IMR-90 (cell line): ENCODE results near the gene MT1A. TPM values are rescaled to one million over a fixed set of nuclear protein-coding genes. Genes with fewer than 3 reads are reported as not detected.

ENCODE experiments used
- ATAC-seq: fragments of 200-7000 bp; cut with Tn5 transposase; 2 replicates; pipeline ENCODE4 v1.9.1; 2020; ENCODE audit warnings: low read depth, mild to moderate bottlenecking, moderate library complexity
- BruUV-seq: library from RNA; stranded (reverse); fragments of 400-500 nt; replicated peaks from 2 replicates; lab custom pipeline; 2021; lab: Mats Ljungman, UMichigan
- CTCF ChIA-PET: fragments of 300-600 bp; formaldehyde crosslinking; extraction: SDS; loops from one replicate; lab custom pipeline; 2021; ENCODE audit warnings: antibody characterized with exemption; lab: Yijun Ruan, JAX
- POLR2A ChIA-PET: fragments of 300-600 bp; sonication (Branson Sonifier 250); formaldehyde crosslinking; loops from one replicate; lab custom pipeline; 2022; ENCODE audit warnings: antibody characterized with exemption; ENCODE audit not compliant: unreplicated experiment; lab: Charles Lee
- DNase-seq: peaks from one replicate; pipeline ENCODE4 v3.0.0; 2013
- H2AFZ ChIP-seq: replicated peaks from 2 replicates; pipeline ENCODE3; 2013; ENCODE audit warnings: low read length, mild to moderate bottlenecking; ENCODE audit not compliant: poor library complexity
- H2AK5ac ChIP-seq: 2 replicates; pipeline ENCODE4 v1.6.1; 2013; ENCODE audit warnings: low read depth, low read length, inconsistent platforms
- H2AK9ac ChIP-seq: replicated peaks from 2 replicates; pipeline ENCODE3; 2013; ENCODE audit warnings: mild to moderate bottlenecking, low read depth, low read length, moderate library complexity; ENCODE audit not compliant: poor library complexity
- H2BK120ac ChIP-seq: 2 replicates; pipeline ENCODE4 v1.6.1; 2013; ENCODE audit warnings: low read depth, low read length, inconsistent platforms
- H2BK15ac ChIP-seq: 3 replicates; pipeline ENCODE4 v1.6.1; 2013; ENCODE audit warnings: low read depth, low read length, inconsistent platforms
- H2BK20ac ChIP-seq: 2 replicates; pipeline ENCODE4 v1.6.1; 2013; ENCODE audit warnings: low read depth, mild to moderate bottlenecking, inconsistent platforms, low read length, moderate library complexity
- H2BK5ac ChIP-seq: 2 replicates; pipeline ENCODE4 v1.6.1; 2013; ENCODE audit warnings: mild to moderate bottlenecking, low read depth, low read length, inconsistent platforms; ENCODE audit not compliant: poor library complexity, severe bottlenecking
- H3K14ac ChIP-seq: replicated peaks from 2 replicates; pipeline ENCODE4 v1.6.1; 2013; ENCODE audit warnings: low read depth, low read length, inconsistent platforms
- H3K18ac ChIP-seq: 2 replicates; pipeline ENCODE4 v1.6.1; 2013; ENCODE audit warnings: low read depth, low read length, control low read depth
- H3K23ac ChIP-seq: 2 replicates; pipeline ENCODE4 v1.6.1; 2013; ENCODE audit warnings: low read depth, low read length, inconsistent platforms
- H3K27ac ChIP-seq: 2 replicates; pipeline ENCODE4 v1.5.1; 2013; ENCODE audit warnings: mild to moderate bottlenecking, control low read depth, low read length; ENCODE audit not compliant: insufficient read depth
- H3K27me3 ChIP-seq: 2 replicates; pipeline ENCODE4 v1.6.1; 2013; ENCODE audit warnings: low read length; ENCODE audit not compliant: control insufficient read depth, insufficient read depth
- H3K36me3 ChIP-seq: 2 replicates; pipeline ENCODE4 v1.6.1; 2013; ENCODE audit warnings: low read length, mixed read lengths; ENCODE audit not compliant: control insufficient read depth, insufficient read depth
- H3K4ac ChIP-seq: 2 replicates; pipeline ENCODE4 v1.6.1; 2013; ENCODE audit warnings: low read depth, low read length, inconsistent platforms
- H3K4me1 ChIP-seq: 2 replicates; pipeline ENCODE4 v1.6.1; 2013; ENCODE audit warnings: low read length, mixed read lengths; ENCODE audit not compliant: control insufficient read depth, insufficient read depth
- H3K4me2 ChIP-seq: 2 replicates; pipeline ENCODE4 v1.6.1; 2013; ENCODE audit warnings: low read depth, mild to moderate bottlenecking, control low read depth, low read length, moderate library complexity
- H3K4me3 ChIP-seq: 2 replicates; pipeline ENCODE4 v1.5.1; 2013; ENCODE audit warnings: low read depth, mild to moderate bottlenecking, control low read depth, low read length, moderate library complexity; ENCODE audit not compliant: insufficient read depth
- H3K56ac ChIP-seq: 2 replicates; pipeline ENCODE4 v1.6.1; 2013; ENCODE audit warnings: low read length, inconsistent platforms; ENCODE audit not compliant: insufficient read depth; ENCODE audit errors: extremely low read depth
- H3K79me1 ChIP-seq, 2 experiments: 2 replicates each; pipeline ENCODE4 v1.6.1; 2013; ENCODE audit warnings: low read length in 2 of 2, inconsistent platforms in 1 of 2, low read depth in 1 of 2
- H3K9ac ChIP-seq: 2 replicates; pipeline ENCODE4 v1.6.1; 2013; ENCODE audit warnings: low read depth, low read length, control low read depth
- H3K9me1 ChIP-seq: 2 replicates; pipeline ENCODE4 v1.6.1; 2013; ENCODE audit warnings: low read length, inconsistent platforms; ENCODE audit not compliant: insufficient read depth
- H3K9me3 ChIP-seq: 2 replicates; pipeline ENCODE4 v1.6.1; 2013; ENCODE audit warnings: low read length; ENCODE audit not compliant: control insufficient read depth, insufficient read depth
- H4K20me1 ChIP-seq: 2 replicates; pipeline ENCODE4 v1.6.1; 2013; ENCODE audit warnings: low read length, inconsistent platforms; ENCODE audit not compliant: insufficient read depth
- H4K5ac ChIP-seq: 2 replicates; pipeline ENCODE4 v1.6.1; 2013; ENCODE audit warnings: mild to moderate bottlenecking, low read depth, low read length, control low read depth
- H4K8ac ChIP-seq, 2 experiments: 2 replicates each; pipeline ENCODE4 v1.6.1; 2013; ENCODE audit warnings: low read depth in 2 of 2, low read length in 2 of 2, control low read depth in 1 of 2, inconsistent platforms in 1 of 2
- H4K91ac ChIP-seq: 2 replicates; pipeline ENCODE4 v1.6.1; 2013; ENCODE audit warnings: low read depth, low read length, inconsistent platforms; ENCODE audit not compliant: insufficient read depth
- BHLHE40 ChIP-seq: fragments of 150-350 bp; IDR thresholded peaks from 2 replicates; pipeline ENCODE4 v1.6.1; 2016; ENCODE audit warnings: mild to moderate bottlenecking, low read depth, low read length
- CEBPB ChIP-seq: IDR thresholded peaks from 2 replicates; pipeline ENCODE4 v1.6.1; 2012; ENCODE audit warnings: low read depth, low read length, improper control_type of control experiment
- CHD1 ChIP-seq: IDR thresholded peaks from 2 replicates; pipeline ENCODE4 v1.6.1; 2012; ENCODE audit warnings: low read depth, low read length, improper control_type of control experiment
- ELK1 ChIP-seq: fragments of 150-350 bp; IDR thresholded peaks from 2 replicates; pipeline ENCODE4 v1.6.1; 2016; ENCODE audit warnings: low read depth, mild to moderate bottlenecking, low read length, moderate library complexity, borderline replicate concordance
- MAZ ChIP-seq: IDR thresholded peaks from 2 replicates; pipeline ENCODE4 v1.6.1; 2012; ENCODE audit warnings: low read depth, mild to moderate bottlenecking, low read length, improper control_type of control experiment, moderate library complexity, borderline replicate concordance
- POLR2A ChIP-seq: IDR thresholded peaks from 2 replicates; pipeline ENCODE4 v1.6.1; 2012; ENCODE audit warnings: mild to moderate bottlenecking, low read depth, low read length
- RAD21 ChIP-seq: IDR thresholded peaks from 2 replicates; pipeline ENCODE4 v1.6.1; 2012; ENCODE audit warnings: low read length, improper control_type of control experiment
- RCOR1 ChIP-seq: IDR thresholded peaks from 2 replicates; pipeline ENCODE4 v1.6.1; 2012; ENCODE audit warnings: mild to moderate bottlenecking, low read length, improper control_type of control experiment; ENCODE audit not compliant: insufficient replicate concordance
- SMC3 ChIP-seq: fragments of 150-350 bp; IDR thresholded peaks from 2 replicates; pipeline ENCODE4 v1.6.1; 2016; ENCODE audit warnings: low read depth, mild to moderate bottlenecking, antibody characterized with exemption, low read length, moderate library complexity
- USF2 ChIP-seq: fragments of 150-350 bp; IDR thresholded peaks from 2 replicates; pipeline ENCODE4 v1.6.1; 2017; ENCODE audit warnings: mild to moderate bottlenecking, antibody characterized with exemption, low read length, low read depth
- WGBS, 2 experiments: methylation state at CpG; one replicate each; pipeline versions ENCODE4 v1.1.5 to v1.1.7; 2013; ENCODE audit warnings: missing lambda C conversion rate in 2 of 2; ENCODE audit not compliant: insufficient read length in 1 of 2; ENCODE audit errors: extremely low coverage in 2 of 2; 5-methylcytosine and 5-hydroxymethylcytosine counted together
- dilution Hi-C: fragments of 300-500 bp; cut with HindIII; formaldehyde crosslinking; loops from one replicate; pipeline ENCODE4 v1.14.3; 2018; ENCODE audit warnings: low sequenced_read_pairs; ENCODE audit not compliant: unreplicated experiment
- in situ Hi-C: fragments of 300-500 bp; cut with MboI; formaldehyde crosslinking; loops from 3 replicates; pipeline ENCODE4 v1.14.3; 2019; ENCODE audit warnings: low sequenced_read_pairs, inconsistent platforms, mixed read lengths
- intact Hi-C: fragments of 100-400 bp; cut with micrococcal nuclease; formaldehyde crosslinking; loops from 2 replicates; pipeline ENCODE4 v1.10.0; 2022
- polyA plus RNA-seq, 3 experiments: library from polyadenylated mRNA; depleted of rRNA; stranded (reverse); fragments of >200 nt; gene quantifications; 2 replicates each; pipeline ENCODE4 v1.2.3, GENCODE V29; 2012; ENCODE audit warnings: low replicate concordance in 1 of 3
- total RNA-seq: library from RNA; depleted of rRNA; stranded (reverse); fragments of >200 nt; gene quantifications from 2 replicates; pipeline ENCODE4 v1.2.3, GENCODE V29; 2012
- TF ChIP-seq, protein P1 (sequence below): conservative IDR thresholded peaks from 2 replicates; pipeline ENCODE4 v1.5.1; 2012; ENCODE audit warnings: mild to moderate bottlenecking, low read depth, low read length, improper control_type of control experiment

The MT1A gene
- total and polyA plus RNA-seq, 2 of the 4 experiments (the other 2 are of a cell fraction), result 1.6 TPM; not detected in 1

- no peak for TF ChIP-seq POLR2A
Measured at GRCh38 chr16:56669840-56670619, 31.6 kb downstream of the MT1A start (continued).

GRCh38 chr16:56670620-56670934, 32.1 kb downstream of the MT1A start:
- Histone ChIP-seq H3K27me3 (peaks cover 53% of the 10 kb centered on the region), H3K23ac (no peak overlapping the region), H3K14ac (no peak overlapping the region), H3K56ac (no peak overlapping the region), H2AK5ac (no peak overlapping the region), H3K4me2 (no peak overlapping the region), H3K27ac (no peak overlapping the region), H4K8ac (no peak overlapping the region), H3K18ac (no peak overlapping the region), H2BK120ac (no peak overlapping the region), H3K4ac (no peak overlapping the region), H2AK9ac (no peak overlapping the region), H2BK5ac (no peak overlapping the region), H4K91ac (no peak overlapping the region), H3K9me3 (no peaks in the 10 kb centered on the region), H4K20me1 (peaks cover 4% of the 10 kb centered on the region; the same call in 1 of the 2 replicates), H3K4me1 (peaks cover 13% of the 10 kb centered on the region), H3K9ac (no peak overlapping the region), H2AFZ (no peak overlapping the region), H3K4me3 (no peak overlapping the region), H2BK15ac (no peak overlapping the region), H3K36me3 (no peaks in the 10 kb centered on the region), H4K5ac (no peak overlapping the region), H3K9me1 (peaks cover 5% of the 10 kb centered on the region), H2BK20ac (no peak overlapping the region), H3K79me1 (no peaks in the 10 kb centered on the region)
- dilution Hi-C loops (no loop called here), in situ Hi-C loops (no loop called here), intact Hi-C loops (no loop called here)
- no TSS peak for BruUV-seq
- no CpG with 5 or more reads among the region's 2 CpGs for WGBS, 2 experiments
- CTCF ChIA-PET, result no interaction called here
- POLR2A ChIA-PET, result interaction anchor here (0.6 to 0.7 kb wide), 2 partner anchors 44 to 179 kb away, joined by 3 read pairs; no protein-coding TSS in a partner anchor
- DNase-seq (no peak), ATAC-seq (no peak)
- TF ChIP-seq CHD1 (no peak), CEBPB (no peak), USF2 (no peak), POLR2A (no peak), SMC3 (no peak), BHLHE40 (no peak), MAZ (no peak), ELK1 (no peak), RAD21 (no peak), RCOR1 (no peak)
- TF ChIP-seq, protein P1, sequence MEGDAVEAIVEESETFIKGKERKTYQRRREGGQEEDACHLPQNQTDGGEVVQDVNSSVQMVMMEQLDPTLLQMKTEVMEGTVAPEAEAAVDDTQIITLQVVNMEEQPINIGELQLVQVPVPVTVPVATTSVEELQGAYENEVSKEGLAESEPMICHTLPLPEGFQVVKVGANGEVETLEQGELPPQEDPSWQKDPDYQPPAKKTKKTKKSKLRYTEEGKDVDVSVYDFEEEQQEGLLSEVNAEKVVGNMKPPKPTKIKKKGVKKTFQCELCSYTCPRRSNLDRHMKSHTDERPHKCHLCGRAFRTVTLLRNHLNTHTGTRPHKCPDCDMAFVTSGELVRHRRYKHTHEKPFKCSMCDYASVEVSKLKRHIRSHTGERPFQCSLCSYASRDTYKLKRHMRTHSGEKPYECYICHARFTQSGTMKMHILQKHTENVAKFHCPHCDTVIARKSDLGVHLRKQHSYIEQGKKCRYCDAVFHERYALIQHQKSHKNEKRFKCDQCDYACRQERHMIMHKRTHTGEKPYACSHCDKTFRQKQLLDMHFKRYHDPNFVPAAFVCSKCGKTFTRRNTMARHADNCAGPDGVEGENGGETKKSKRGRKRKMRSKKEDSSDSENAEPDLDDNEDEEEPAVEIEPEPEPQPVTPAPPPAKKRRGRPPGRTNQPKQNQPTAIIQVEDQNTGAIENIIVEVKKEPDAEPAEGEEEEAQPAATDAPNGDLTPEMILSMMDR, result no peak
